Measurements from ENCODE around the gene RHBDL3.

GRCh38 chr17:32318071-32318470, 52.4 kb downstream of the RHBDL3 start:
- no peak for TF ChIP-seq CTCF (IDR thresholded peaks at IDR 0.05)
- TF ChIP-seq POLR2A (IDR thresholded peaks at IDR 0.05), result no peak

Data from uterus (tissue), 2 donors.